Transverse colon (tissue), 4 donors: ENCODE data around the gene SLC25A13. TPM values are rescaled to one million over a fixed set of nuclear protein-coding genes. Genes with fewer than 3 reads are reported as not detected.
A peak's percentile ranks its signal among the peaks of the same experiment; 100 is the strongest.

Experiments used
- DNase-seq: peaks from one replicate; pipeline ENCODE4 v3.0.0-alpha.2; 2019
- H3K27ac ChIP-seq, 4 donors: fragments of 200-600 bp; sonication (generic); 2 replicates each; pipeline ENCODE4 v1.5.1; 2016 to 2018; ENCODE audit warnings: inconsistent platforms in 4 of 4
- H3K27me3 ChIP-seq: fragments of 200-600 bp; sonication (generic); 2 replicates; pipeline ENCODE4 v1.5.1; 2017; ENCODE audit warnings: inconsistent platforms
- H3K36me3 ChIP-seq, 4 donors: fragments of 200-600 bp; sonication (generic); 2 replicates each; pipeline ENCODE4 v1.5.1; 2017 to 2019; ENCODE audit warnings: inconsistent platforms in 4 of 4
- H3K4me1 ChIP-seq, 4 donors: fragments of 200-600 bp; sonication (generic); 2 replicates each; pipeline ENCODE4 v1.5.1; 2017 to 2020; ENCODE audit warnings: inconsistent platforms in 4 of 4
- H3K4me3 ChIP-seq, 4 donors: fragments of 200-600 bp; sonication (generic); 1 replicate in 1 of 4; 2 replicates in 3 of 4; pipeline versions ENCODE4 v1.5.1 to v1.6.1; 2017 to 2019; ENCODE audit warnings: inconsistent platforms in 4 of 4
- H3K9me3 ChIP-seq, 2 donors: fragments of 200-600 bp; sonication (generic); 2 replicates each; pipeline ENCODE4 v1.5.1; 2017 to 2019; ENCODE audit warnings: inconsistent platforms in 2 of 2
- EP300 ChIP-seq: sonication (generic); formaldehyde crosslinking; IDR thresholded peaks from one replicate; pipeline ENCODE4 v1.6.1; 2017; ENCODE audit warnings: antibody characterized with exemption, low read depth
- POLR2A ChIP-seq: fragments of 450-650 bp; IDR thresholded peaks from one replicate; pipeline ENCODE4 v1.6.1; 2016; ENCODE audit warnings: antibody characterized with exemption, mild to moderate bottlenecking, moderate library complexity
- POLR2AphosphoS5 ChIP-seq, 3 donors: sonication (generic); formaldehyde crosslinking; IDR thresholded peaks; one replicate each; pipeline ENCODE4 v1.6.1; 2016; ENCODE audit warnings: antibody characterized with exemption in 3 of 3
- WGBS, 2 donors: methylation state at CpG; one replicate each; pipeline ENCODE4 v1.1.5; 2018; ENCODE audit warnings: low coverage in 1 of 2; 5-methylcytosine and 5-hydroxymethylcytosine counted together
- in situ Hi-C, 4 donors: fragments of 200-750 bp; cut with MboI; loops; one replicate each; pipeline versions ENCODE4 v1.15.0 to v1.15.1; 2017; ENCODE audit warnings: low sequenced_read_pairs in 3 of 4, low pct_ligation_motif_present in 1 of 4, low pct_unique_long_range_greater_than_20kb in 1 of 4
- intact Hi-C: fragments of 100-400 bp; cut with DNase I; formaldehyde crosslinking; loops from one replicate; pipeline ENCODE4 v1.15.1; 2023; ENCODE audit warnings: low total_unique reads
- total RNA-seq, 4 donors: library from RNA; depleted of rRNA; stranded (reverse); fragments of >200 nt; gene quantifications; one replicate each; pipeline ENCODE4 v1.1.0, GENCODE V29; 2016
- TF ChIP-seq, protein P1 (sequence below), 5 experiments: fragments of 200-600 bp in 3 of 5; fragments of 450-650 bp in 2 of 5; sonication (generic) in 3 of 5; IDR thresholded peaks; 1 replicate in 2 of 5; 2 replicates in 3 of 5; pipeline ENCODE4 v1.5.1; 2016 to 2017; ENCODE audit warnings: antibody characterized with exemption in 5 of 5, inconsistent platforms in 3 of 5, mild to moderate bottlenecking in 2 of 5, moderate library complexity in 1 of 5

The SLC25A13 gene
- total RNA-seq, 4 donors from 2014 or later = 7.8 to 68.9 (median 59.6) TPM

DNA sequence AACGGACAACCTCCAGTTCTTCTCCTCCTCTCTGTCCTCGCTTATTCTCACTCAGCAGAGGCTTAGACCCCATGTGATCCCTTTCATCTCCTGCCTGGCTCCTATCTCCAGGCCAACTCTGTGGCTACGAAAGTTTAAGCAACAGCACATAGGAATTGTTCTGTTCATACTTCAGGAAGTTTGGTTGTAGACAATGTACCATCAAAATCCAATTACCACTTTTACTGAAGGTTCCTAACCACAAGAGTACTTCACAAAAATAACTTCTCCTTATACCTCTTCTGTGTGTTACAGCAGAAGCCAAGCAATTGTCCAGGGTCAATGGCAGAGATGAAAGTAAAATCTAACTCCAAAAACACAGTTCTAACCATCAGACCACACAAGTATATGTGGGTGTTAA is 80.0 kb downstream of the SLC25A13 start:
- WGBS, 2 donors = 94% methylated on average over 3 of the region's 3 CpGs
- no peaks in the 10 kb centered on the region for H3K4me1 ChIP-seq

DNA sequence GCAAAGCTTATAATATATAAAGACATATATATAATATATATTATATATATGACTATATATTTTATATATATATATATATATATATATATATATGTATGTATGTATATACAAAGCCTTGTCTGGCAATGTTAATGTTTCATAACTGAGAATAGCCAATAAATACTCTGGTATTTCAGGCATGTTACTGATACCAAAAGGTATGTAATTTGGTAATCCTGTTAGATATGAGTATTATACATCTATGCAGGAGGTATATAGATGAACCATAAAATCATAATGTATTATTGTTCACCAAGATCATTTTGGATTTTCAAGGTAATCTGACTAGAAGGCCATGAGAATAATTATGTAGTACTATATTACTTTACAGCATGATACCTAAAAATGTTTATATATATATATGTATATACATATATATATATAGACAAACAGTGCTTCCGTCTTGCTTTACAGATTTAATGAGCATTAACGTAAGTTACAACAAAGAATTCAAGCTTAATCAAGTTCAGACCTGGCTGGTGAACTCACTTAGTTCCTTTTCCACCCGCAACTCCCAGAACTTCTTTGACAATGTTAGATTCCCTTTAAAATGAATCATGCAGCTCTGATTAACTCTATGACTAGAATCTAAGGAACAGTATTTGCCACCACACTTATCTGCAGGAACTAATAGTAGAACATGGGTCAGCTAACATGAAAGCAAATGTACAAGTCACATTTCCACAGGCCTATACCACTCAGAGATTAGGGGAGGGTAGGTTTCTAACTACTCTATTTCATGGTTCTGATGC is 82.7 kb downstream of the SLC25A13 start:
- in situ Hi-C loops (no loop called here), intact Hi-C loops (no loop called here)
- Histone ChIP-seq H3K4me1 (peaks cover 0 to 10% (median 4%) of the 10 kb centered on the region in 4 donors), H3K9me3 (no peaks in the 10 kb centered on the region), H3K4me3 (no peak overlapping the region), H3K27ac (no peak overlapping the region), H3K36me3 (peaks cover 0 to 2% (median 0%) of the 10 kb centered on the region in 4 donors), H3K27me3 (no peaks in the 10 kb centered on the region)
- DNase-seq = no peak
- TF ChIP-seq POLR2A (no peak), EP300 (no peak), POLR2AphosphoS5 (IDR thresholded peaks at IDR 0.05) (no peak)
- TF ChIP-seq, protein P1, sequence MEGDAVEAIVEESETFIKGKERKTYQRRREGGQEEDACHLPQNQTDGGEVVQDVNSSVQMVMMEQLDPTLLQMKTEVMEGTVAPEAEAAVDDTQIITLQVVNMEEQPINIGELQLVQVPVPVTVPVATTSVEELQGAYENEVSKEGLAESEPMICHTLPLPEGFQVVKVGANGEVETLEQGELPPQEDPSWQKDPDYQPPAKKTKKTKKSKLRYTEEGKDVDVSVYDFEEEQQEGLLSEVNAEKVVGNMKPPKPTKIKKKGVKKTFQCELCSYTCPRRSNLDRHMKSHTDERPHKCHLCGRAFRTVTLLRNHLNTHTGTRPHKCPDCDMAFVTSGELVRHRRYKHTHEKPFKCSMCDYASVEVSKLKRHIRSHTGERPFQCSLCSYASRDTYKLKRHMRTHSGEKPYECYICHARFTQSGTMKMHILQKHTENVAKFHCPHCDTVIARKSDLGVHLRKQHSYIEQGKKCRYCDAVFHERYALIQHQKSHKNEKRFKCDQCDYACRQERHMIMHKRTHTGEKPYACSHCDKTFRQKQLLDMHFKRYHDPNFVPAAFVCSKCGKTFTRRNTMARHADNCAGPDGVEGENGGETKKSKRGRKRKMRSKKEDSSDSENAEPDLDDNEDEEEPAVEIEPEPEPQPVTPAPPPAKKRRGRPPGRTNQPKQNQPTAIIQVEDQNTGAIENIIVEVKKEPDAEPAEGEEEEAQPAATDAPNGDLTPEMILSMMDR (IDR thresholded peaks at IDR 0.05) = no peak
- 93 to 96% methylated on average over 3 of the region's 3 CpGs for WGBS, 2 donors

More for the DNA sequence above, 80.0 kb downstream of the SLC25A13 start:
- TF ChIP-seq, protein P1 (IDR thresholded peaks at IDR 0.05) = no peak
- no peak for TF ChIP-seq EP300
- no peak for TF ChIP-seq POLR2AphosphoS5 (IDR thresholded peaks at IDR 0.05)
- TF ChIP-seq POLR2A = no peak
- Histone ChIP-seq H3K27ac (no peak overlapping the region), H3K4me3 (no peak overlapping the region), H3K9me3 (no peaks in the 10 kb centered on the region), H3K36me3 (no peaks in the 10 kb centered on the region), H3K27me3 (no peaks in the 10 kb centered on the region)
- intact Hi-C loops = no loop called here
- in situ Hi-C loops = no loop called here
- DNase-seq = no peak

DNA sequence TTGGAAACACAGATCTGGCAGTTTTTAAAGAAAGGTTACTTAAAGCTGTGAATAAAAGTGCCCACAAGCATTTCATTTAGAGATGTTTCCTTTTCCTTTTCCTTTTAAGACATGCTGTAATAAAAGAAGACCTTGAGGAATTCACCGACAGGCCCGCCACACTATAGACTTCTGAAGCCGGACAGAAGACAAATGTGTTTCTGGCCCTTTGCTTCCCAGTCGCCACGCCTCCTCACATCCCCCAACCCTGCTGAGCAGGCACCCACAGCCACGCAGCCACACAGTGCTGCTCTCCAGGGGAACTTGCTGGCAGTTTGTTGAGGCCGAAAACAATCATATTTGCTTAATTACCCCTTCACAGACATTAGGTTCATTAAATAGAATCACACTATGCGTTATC is 83.4 kb downstream of the SLC25A13 start:
- H3K4me1 ChIP-seq = peaks cover 0 to 10% (median 4%) of the 10 kb centered on the region in 4 donors
- H3K9me3 ChIP-seq = no peaks in the 10 kb centered on the region
- no peak overlapping the region for H3K27ac ChIP-seq
- H3K27me3 ChIP-seq = no peaks in the 10 kb centered on the region
- DNase-seq = no peak
- intact Hi-C loops = no loop called here
- peaks cover 0 to 8% (median 0%) of the 10 kb centered on the region in 4 donors for H3K36me3 ChIP-seq
- in situ Hi-C loops = no loop called here
- TF ChIP-seq, protein P1 (IDR thresholded peaks at IDR 0.05) = no peak
- TF ChIP-seq EP300 (no peak), POLR2A (no peak)
- H3K4me3 ChIP-seq = no peak overlapping the region
- 80 to 84% methylated on average over 7 to 8 of the region's 8 CpGs for WGBS, 2 donors

DNA sequence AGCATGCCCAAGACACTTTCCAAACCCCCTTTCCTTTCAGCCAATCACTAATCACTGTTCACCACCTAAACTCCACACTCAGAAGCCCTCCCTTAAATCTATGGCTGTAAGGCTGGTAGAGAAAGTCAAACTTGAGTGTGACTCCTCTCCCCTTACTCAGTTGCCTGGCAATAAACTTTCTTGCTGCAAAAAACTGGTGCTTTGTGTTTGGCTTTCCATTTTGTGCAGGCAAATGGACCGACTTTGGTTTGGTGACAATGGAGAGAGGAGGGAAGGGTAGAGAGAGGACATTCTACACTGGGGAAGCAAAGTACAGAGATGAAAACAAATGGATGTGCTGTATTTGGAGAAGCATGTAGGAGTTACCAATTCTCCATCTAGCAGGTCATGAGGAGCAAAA is 84.9 kb downstream of the SLC25A13 start:
- Histone ChIP-seq H3K36me3 (peaks cover 0 to 8% (median 0%) of the 10 kb centered on the region in 4 donors), H3K4me1 (peaks cover 0 to 10% (median 4%) of the 10 kb centered on the region in 4 donors), H3K27me3 (no peaks in the 10 kb centered on the region), H3K27ac (peak overlapping the region in 2 of 4 donors; percentile 3 to 10), H3K4me3 (no peak overlapping the region), H3K9me3 (no peaks in the 10 kb centered on the region)
- DNase-seq = no peak
- TF ChIP-seq, protein P1 (IDR thresholded peaks at IDR 0.05) = no peak
- TF ChIP-seq EP300 (no peak), POLR2AphosphoS5 (IDR thresholded peaks at IDR 0.05) (no peak), POLR2A (no peak)
- 97 to 100% methylated on average over 1 of the region's 1 CpG for WGBS, 2 donors
- in situ Hi-C loops = no loop called here
- intact Hi-C loops = no loop called here
